GM23248 (cell line): ENCODE data around the gene BICDL2. TPM values are rescaled to one million over a fixed set of nuclear protein-coding genes. Genes with fewer than 3 reads are reported as not detected.

Experiments
- DNase-seq: peaks from one replicate; pipeline ENCODE4 v3.0.0-alpha.2; 2015
- H2AFZ ChIP-seq: fragments of 200-600 bp; sonication (generic); 2 replicates; pipeline ENCODE4 v1.6.1; 2016; ENCODE audit warnings: antibody characterized with exemption
- H3F3A ChIP-seq: fragments of 200-600 bp; sonication (generic); 2 replicates; pipeline ENCODE4 v1.6.1; 2016; ENCODE audit warnings: mild to moderate bottlenecking, antibody characterized with exemption, mixed run types; ENCODE audit not compliant: insufficient read depth
- H3K27ac ChIP-seq: fragments of 200-600 bp; sonication (generic); 2 replicates; pipeline ENCODE4 v1.5.1; 2016; ENCODE audit warnings: mild to moderate bottlenecking
- H3K27me3 ChIP-seq: fragments of 200-600 bp; sonication (generic); replicated peaks from 2 replicates; pipeline ENCODE4 v1.6.1; 2016; ENCODE audit warnings: mild to moderate bottlenecking; ENCODE audit not compliant: insufficient read depth
- H3K36me3 ChIP-seq: fragments of 200-600 bp; sonication (generic); 2 replicates; pipeline ENCODE4 v1.6.1; 2016; ENCODE audit warnings: low read depth, mild to moderate bottlenecking
- H3K4me1 ChIP-seq: fragments of 200-600 bp; sonication (generic); 2 replicates; pipeline ENCODE4 v1.6.1; 2016; ENCODE audit warnings: mild to moderate bottlenecking; ENCODE audit not compliant: insufficient read depth
- H3K4me2 ChIP-seq: fragments of 200-600 bp; sonication (generic); one replicate; pipeline ENCODE4 v1.6.1; 2016; ENCODE audit warnings: mild to moderate bottlenecking; ENCODE audit not compliant: unreplicated experiment
- H3K4me3 ChIP-seq: fragments of 200-600 bp; sonication (generic); 2 replicates; pipeline ENCODE4 v1.5.1; 2016; ENCODE audit warnings: mild to moderate bottlenecking
- H3K79me2 ChIP-seq: fragments of 200-600 bp; sonication (generic); 2 replicates; pipeline ENCODE4 v1.6.1; 2016; ENCODE audit warnings: mild to moderate bottlenecking; ENCODE audit not compliant: insufficient read depth
- H3K9ac ChIP-seq: fragments of 200-600 bp; sonication (generic); 2 replicates; pipeline ENCODE4 v1.6.1; 2016; ENCODE audit warnings: mild to moderate bottlenecking
- H3K9me2 ChIP-seq: fragments of 200-600 bp; sonication (generic); 2 replicates; pipeline ENCODE4 v1.6.1; 2016; ENCODE audit warnings: mixed run types, mild to moderate bottlenecking, moderate library complexity; ENCODE audit not compliant: insufficient read depth
- H3K9me3 ChIP-seq: fragments of 200-600 bp; sonication (generic); one replicate; pipeline ENCODE4 v1.6.1; 2017; ENCODE audit warnings: low read depth
- H4K20me1 ChIP-seq: fragments of 200-600 bp; sonication (generic); 2 replicates; pipeline ENCODE4 v1.6.0; 2016; ENCODE audit not compliant: insufficient read depth
- EZH2 ChIP-seq: fragments of 200-600 bp; sonication (generic); IDR thresholded peaks from 2 replicates; pipeline ENCODE4 v1.6.1; 2018; ENCODE audit warnings: antibody characterized with exemption, mild to moderate bottlenecking; ENCODE audit not compliant: insufficient read depth, poor library complexity, severe bottlenecking
- EZH2phosphoT487 ChIP-seq: fragments of 200-600 bp; sonication (generic); IDR thresholded peaks from 2 replicates; pipeline ENCODE4 v1.6.1; 2018; ENCODE audit warnings: antibody characterized with exemption, moderate library complexity, mild to moderate bottlenecking, low read depth; ENCODE audit not compliant: insufficient read depth
- WGBS, 2 experiments: methylation state at CpG; one replicate each; pipeline ENCODE4 v1.1.6; 2015 to 2017; ENCODE audit warnings: low lambda C conversion rate in 2 of 2, low coverage in 1 of 2; ENCODE audit errors: missing lambda C conversion rate in 2 of 2; 5-methylcytosine and 5-hydroxymethylcytosine counted together
- in situ Hi-C: fragments of 300-500 bp; cut with MboI; formaldehyde crosslinking; loops from 2 replicates; pipeline ENCODE4 v1.15.0; 2020
- polyA plus RNA-seq: library from polyadenylated mRNA; unstranded; fragments of >200 nt; fragmentation: Nextera tagmentation; extraction: Ambion mirVana; gene quantifications from 2 replicates; pipeline ENCODE4 v1.2.1, GENCODE V29; 2016
- total RNA-seq: library from RNA; depleted of rRNA; stranded (reverse); fragments of >200 nt; shearing (Covaris generic); gene quantifications from 2 replicates; pipeline ENCODE4 v1.2.3, GENCODE V29; 2014

The BICDL2 gene
- total and polyA plus RNA-seq, 2 experiments from 2014 or later, result 0.11 to 0.63 TPM

GRCh38 chr16:3059041-3059722 is 22.4 kb upstream of the BICDL2 start:
- 1 to 2% methylated on average over 11 to 46 of the region's 67 CpGs for WGBS, 2 experiments
- Histone ChIP-seq H3K4me1 (no peaks in the 10 kb centered on the region), H3F3A (no peaks in the 10 kb centered on the region), H3K36me3 (no peaks in the 10 kb centered on the region), H3K9ac (peak overlapping the region; percentile 86), H3K4me3 (peak overlapping the region; percentile 90), H3K79me2 (no peaks in the 10 kb centered on the region), H4K20me1 (no peaks in the 10 kb centered on the region), H3K9me2 (no peaks in the 10 kb centered on the region), H3K4me2 (peak overlapping the region; percentile 81), H2AFZ (peak overlapping the region; percentile 96), H3K27me3 (no peaks in the 10 kb centered on the region), H3K9me3 (no peaks in the 10 kb centered on the region), H3K27ac (peak overlapping the region; percentile 17; the same call in 1 of the 2 replicates)
- no peak for TF ChIP-seq EZH2phosphoT487
- TF ChIP-seq EZH2, result no peak
- DNase-seq, result peak; percentile 93
- in situ Hi-C loops, result no loop called here

- H3K79me2 ChIP-seq, result no peaks in the 10 kb centered on the region
- no peaks in the 10 kb centered on the region for H3K9me2 ChIP-seq
- no peak overlapping the region for H3K27ac ChIP-seq
- H2AFZ ChIP-seq, result peak overlapping the region; percentile 96
- no peaks in the 10 kb centered on the region for H3F3A ChIP-seq
- H3K9me3 ChIP-seq, result no peaks in the 10 kb centered on the region
- DNase-seq, result peak; percentile 36
- in situ Hi-C loops, result no loop called here
- no peaks in the 10 kb centered on the region for H3K4me1 ChIP-seq
- H4K20me1 ChIP-seq, result no peaks in the 10 kb centered on the region
- peak overlapping the region; percentile 90 for H3K4me3 ChIP-seq
- no peaks in the 10 kb centered on the region for H3K27me3 ChIP-seq
- H3K4me2 ChIP-seq, result peak overlapping the region; percentile 81
- TF ChIP-seq EZH2, result no peak
- TF ChIP-seq EZH2phosphoT487, result no peak
- H3K9ac ChIP-seq, result peak overlapping the region; percentile 86
- WGBS, 2 experiments, result 26 to 35% methylated on average over 22 to 72 of the region's 77 CpGs
- no peaks in the 10 kb centered on the region for H3K36me3 ChIP-seq
Measured at GRCh38 chr16:3058139-3059030, 21.6 kb upstream of the BICDL2 start.

- H3K9ac ChIP-seq, result no peak overlapping the region
- H3K79me2 ChIP-seq, result no peaks in the 10 kb centered on the region
- H3K36me3 ChIP-seq, result no peaks in the 10 kb centered on the region
- no peaks in the 10 kb centered on the region for H3F3A ChIP-seq
- H3K9me2 ChIP-seq, result no peaks in the 10 kb centered on the region
- no peak overlapping the region for H2AFZ ChIP-seq
- H3K27ac ChIP-seq, result no peak overlapping the region
- WGBS, 2 experiments, result 90 to 92% methylated on average over 19 to 22 of the region's 22 CpGs
- TF ChIP-seq EZH2, result no peak
- no peak for TF ChIP-seq EZH2phosphoT487
- peak overlapping the region; percentile 81 for H3K4me2 ChIP-seq
- H3K4me3 ChIP-seq, result no peak overlapping the region; the same call in 1 of the 2 replicates
- no peaks in the 10 kb centered on the region for H4K20me1 ChIP-seq
- no peaks in the 10 kb centered on the region for H3K9me3 ChIP-seq
- no peaks in the 10 kb centered on the region for H3K4me1 ChIP-seq
- in situ Hi-C loops, result no loop called here
- DNase-seq, result no peak
- no peaks in the 10 kb centered on the region for H3K27me3 ChIP-seq
Measured at GRCh38 chr16:3057181-3058138, 20.7 kb upstream of the BICDL2 start.
